Measurements from ENCODE around the gene ATG12. TPM values are rescaled to one million over a fixed set of nuclear protein-coding genes. Genes with fewer than 3 reads are reported as not detected.

Gene ATG12
- total and polyA plus RNA-seq, 8 donors, result 13.0 to 28.4 (median 15.4) TPM

DNA sequence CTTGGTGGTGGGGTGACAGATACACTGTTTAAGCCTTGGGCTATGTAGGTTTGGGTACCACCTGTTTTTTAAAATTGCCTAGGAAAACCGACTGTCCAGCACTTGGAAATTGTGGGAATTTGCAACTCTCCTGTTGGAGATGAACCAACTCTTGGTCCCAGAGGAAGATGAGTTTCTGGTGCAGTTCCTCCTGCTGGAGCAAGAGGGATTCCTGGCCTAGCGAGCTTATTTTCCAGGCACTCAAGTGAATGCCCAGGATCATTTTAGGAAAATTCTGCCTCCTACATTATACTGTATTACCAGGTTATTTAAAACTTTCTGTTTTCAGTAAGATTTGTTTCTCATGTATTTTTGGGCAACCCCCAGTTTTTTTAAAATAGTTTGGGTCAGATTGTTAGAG lies 34.1 kb upstream of the ATG12 start:
- intact Hi-C loops (cut with DNase I), result no loop called here
- ATAC-seq (no peak), FAIRE-seq (no peak)

DNA sequence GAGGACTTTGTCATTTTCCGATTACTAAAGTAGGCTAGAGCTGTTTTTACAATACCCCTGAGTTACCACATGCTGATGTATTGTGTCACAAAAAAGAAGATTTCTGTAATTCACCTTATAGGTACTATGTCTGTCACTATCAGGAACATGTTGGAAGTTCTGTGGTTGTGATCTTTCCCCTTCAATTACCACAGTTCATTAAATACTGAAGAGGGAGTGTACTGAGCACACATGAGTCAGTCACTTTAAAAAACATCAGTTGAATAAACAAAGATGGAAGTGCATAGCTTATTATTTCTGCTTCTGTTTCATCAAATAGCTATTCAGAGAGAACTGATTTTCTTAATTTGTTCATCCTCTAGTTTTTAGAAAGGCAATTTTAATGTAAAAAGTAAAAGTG lies 32.0 kb upstream of the ATG12 start:
- H3K27me3 ChIP-seq, result no peaks in the 10 kb centered on the region
- no peak overlapping the region for H3K4me3 ChIP-seq
- H3K4me1 ChIP-seq, result no peaks in the 10 kb centered on the region
- ATAC-seq (peak in 1 of 4 donors; percentile 53), FAIRE-seq (no peak), DNase-seq (no peak)
- H3K9me3 ChIP-seq, result no peaks in the 10 kb centered on the region
- 89 to 91% methylated on average over 1 of the region's 1 CpG for WGBS, 2 donors
- peaks cover 0 to 20% (median 6%) of the 10 kb centered on the region in 3 donors for H3K36me3 ChIP-seq
- intact Hi-C loops (cut with DNase I), result no loop called here
- H3K27ac ChIP-seq, result no peak overlapping the region
- TF ChIP-seq, protein P1, sequence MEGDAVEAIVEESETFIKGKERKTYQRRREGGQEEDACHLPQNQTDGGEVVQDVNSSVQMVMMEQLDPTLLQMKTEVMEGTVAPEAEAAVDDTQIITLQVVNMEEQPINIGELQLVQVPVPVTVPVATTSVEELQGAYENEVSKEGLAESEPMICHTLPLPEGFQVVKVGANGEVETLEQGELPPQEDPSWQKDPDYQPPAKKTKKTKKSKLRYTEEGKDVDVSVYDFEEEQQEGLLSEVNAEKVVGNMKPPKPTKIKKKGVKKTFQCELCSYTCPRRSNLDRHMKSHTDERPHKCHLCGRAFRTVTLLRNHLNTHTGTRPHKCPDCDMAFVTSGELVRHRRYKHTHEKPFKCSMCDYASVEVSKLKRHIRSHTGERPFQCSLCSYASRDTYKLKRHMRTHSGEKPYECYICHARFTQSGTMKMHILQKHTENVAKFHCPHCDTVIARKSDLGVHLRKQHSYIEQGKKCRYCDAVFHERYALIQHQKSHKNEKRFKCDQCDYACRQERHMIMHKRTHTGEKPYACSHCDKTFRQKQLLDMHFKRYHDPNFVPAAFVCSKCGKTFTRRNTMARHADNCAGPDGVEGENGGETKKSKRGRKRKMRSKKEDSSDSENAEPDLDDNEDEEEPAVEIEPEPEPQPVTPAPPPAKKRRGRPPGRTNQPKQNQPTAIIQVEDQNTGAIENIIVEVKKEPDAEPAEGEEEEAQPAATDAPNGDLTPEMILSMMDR (IDR thresholded peaks at IDR 0.05), result no peak

More for the DNA sequence above, 34.1 kb upstream of the ATG12 start:
- Histone ChIP-seq H3K4me1 (no peaks in the 10 kb centered on the region), H3K36me3 (peaks cover 0 to 13% (median 6%) of the 10 kb centered on the region in 3 donors), H3K4me3 (no peak overlapping the region), H3K27ac (no peak overlapping the region), H3K27me3 (no peaks in the 10 kb centered on the region), H3K9me3 (no peaks in the 10 kb centered on the region)
- WGBS, 2 donors, result 86 to 89% methylated on average over 2 of the region's 2 CpGs
- DNase-seq, result no peak
- TF ChIP-seq, protein P1 (IDR thresholded peaks at IDR 0.05), result no peak

DNA sequence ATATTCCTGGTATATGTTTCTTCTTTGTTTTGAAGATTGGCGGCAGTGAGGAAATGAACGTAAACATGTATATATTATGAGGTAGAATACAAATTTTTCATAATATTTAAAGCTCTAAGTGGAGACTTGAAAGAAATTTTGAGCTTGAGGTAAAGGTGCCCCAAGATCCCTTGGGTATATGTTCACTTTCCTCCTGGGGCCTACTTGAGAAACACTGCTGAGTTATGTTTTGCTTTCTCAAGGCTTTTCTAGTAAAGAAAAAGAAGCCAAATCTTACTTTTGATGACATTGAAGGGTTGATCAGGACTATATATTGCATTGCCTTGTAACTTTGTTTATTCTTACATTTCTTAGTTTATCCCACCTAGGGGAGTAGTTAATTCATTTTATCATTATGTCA lies 31.1 kb upstream of the ATG12 start:
- 93 to 97% methylated on average over 2 of the region's 2 CpGs for WGBS, 2 donors
- DNase-seq (no peak), FAIRE-seq (no peak), ATAC-seq (no peak)
- TF ChIP-seq, protein P1 (IDR thresholded peaks at IDR 0.05), result no peak
- no peaks in the 10 kb centered on the region for H3K4me1 ChIP-seq
- no peaks in the 10 kb centered on the region for H3K27me3 ChIP-seq
- H3K27ac ChIP-seq, result no peak overlapping the region
- intact Hi-C loops (cut with DNase I), result no loop called here
- peaks cover 0 to 20% (median 6%) of the 10 kb centered on the region in 3 donors for H3K36me3 ChIP-seq
- no peaks in the 10 kb centered on the region for H3K9me3 ChIP-seq
- H3K4me3 ChIP-seq, result no peak overlapping the region

DNA sequence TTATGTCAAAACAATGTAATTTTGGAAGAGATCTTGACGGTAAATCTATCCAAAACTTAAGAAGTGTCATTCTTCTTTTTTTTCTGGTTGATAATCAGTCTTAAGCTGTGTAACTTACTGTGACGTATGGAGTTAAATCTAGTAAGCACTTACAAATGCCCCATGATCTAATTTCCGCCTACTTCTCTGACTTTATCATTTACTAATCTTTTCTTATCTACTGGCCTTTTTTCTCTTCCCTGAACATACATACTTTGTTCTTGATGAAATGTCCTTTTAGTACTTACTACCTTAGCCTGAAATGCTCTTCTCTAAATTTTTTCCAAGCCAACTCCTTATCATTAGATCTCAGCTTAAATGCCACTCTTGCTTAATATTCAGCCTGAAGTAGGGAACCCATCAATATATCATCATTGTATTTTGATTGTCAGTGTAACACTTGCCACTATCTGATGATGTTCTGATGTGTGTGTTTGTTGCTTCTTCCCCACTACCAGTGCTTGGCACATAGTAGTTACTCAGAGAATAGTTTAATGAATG lies 28.0 kb upstream of the ATG12 start:
- FAIRE-seq (no peak), ATAC-seq (no peak), DNase-seq (no peak)
- Histone ChIP-seq H3K36me3 (peaks cover 0 to 20% (median 6%) of the 10 kb centered on the region in 3 donors), H3K27me3 (no peaks in the 10 kb centered on the region), H3K4me1 (no peaks in the 10 kb centered on the region), H3K9me3 (no peaks in the 10 kb centered on the region), H3K27ac (no peak overlapping the region), H3K4me3 (no peak overlapping the region)
- intact Hi-C loops (cut with DNase I), result no loop called here
- TF ChIP-seq, protein P1 (IDR thresholded peaks at IDR 0.05), result no peak
- WGBS, 2 donors, result 83% methylated on average over 3 of the region's 3 CpGs

DNA sequence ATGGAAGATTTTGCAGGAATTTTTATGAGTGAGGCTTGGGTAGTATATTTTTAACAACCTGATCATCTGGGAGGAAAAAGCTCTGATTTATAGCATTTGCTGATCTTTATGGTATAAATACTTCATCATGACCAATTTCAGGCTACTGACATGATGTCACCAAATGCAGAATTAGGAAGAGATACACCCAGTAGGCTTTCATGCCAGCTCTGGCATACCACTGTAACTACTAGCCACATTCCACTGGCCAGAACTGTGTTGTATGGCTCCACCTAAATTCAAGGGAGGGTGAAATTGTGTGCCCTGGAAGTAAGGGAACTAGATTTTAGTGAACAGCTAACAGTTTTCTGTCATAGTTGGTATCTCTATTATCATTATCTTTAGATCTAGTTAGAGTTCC lies 18.0 kb upstream of the ATG12 start:
- FAIRE-seq, result no peak
- no peak for ATAC-seq
- Histone ChIP-seq H3K27me3 (no peaks in the 10 kb centered on the region), H3K36me3 (no peaks in the 10 kb centered on the region), H3K9me3 (no peaks in the 10 kb centered on the region), H3K4me3 (no peak overlapping the region), H3K4me1 (peaks cover 10 to 16% (median 11%) of the 10 kb centered on the region in 3 donors), H3K27ac (no peak overlapping the region)
- no peak for DNase-seq
- intact Hi-C loops (cut with DNase I), result no loop called here
- TF ChIP-seq, protein P1 (IDR thresholded peaks at IDR 0.05), result no peak
